Brain microvascular endothelial cell (primary cell): ENCODE data around the gene PAK5.

Experiments used
- DNase-seq: peaks from one replicate; pipeline ENCODE4 v3.0.0-alpha.2; 2020
- H3K27ac ChIP-seq: fragments of 250-450 bp; sonication (Bioruptor Pico); 2 replicates; pipeline ENCODE4 v1.5.1; 2020; ENCODE audit warnings: mild to moderate bottlenecking, moderate library complexity
- H3K27me3 ChIP-seq: fragments of 250-450 bp; sonication (Bioruptor Pico); replicated peaks from 2 replicates; pipeline ENCODE4 v1.5.1; 2020; ENCODE audit warnings: mild to moderate bottlenecking
- H3K36me3 ChIP-seq: fragments of 250-450 bp; sonication (Bioruptor Pico); replicated peaks from 2 replicates; pipeline ENCODE4 v1.5.1; 2020; ENCODE audit warnings: mild to moderate bottlenecking
- H3K4me3 ChIP-seq: 2 replicates; pipeline ENCODE4 v1.5.1; 2011; ENCODE audit warnings: low read depth, mild to moderate bottlenecking, control low read depth, low read length, moderate library complexity
- CTCF ChIP-seq: IDR thresholded peaks from 2 replicates; pipeline ENCODE4 v1.5.1; 2011; ENCODE audit warnings: low read depth, mild to moderate bottlenecking, moderate library complexity, low read length, control low read depth, inconsistent platforms; ENCODE audit errors: missing control alignments
- in situ Hi-C: cut with HindIII; loops from 2 replicates; pipeline ENCODE4 v1.10.0; 2017; ENCODE audit warnings: low sequenced_read_pairs, low pct_ligation_motif_present

The PAK5 gene

GRCh38 chr20:9588706-9589105, 250.2 kb downstream of the PAK5 start:
- DNase-seq: no peak
- in situ Hi-C loops: no loop called here
- no peaks in the 10 kb centered on the region for H3K36me3 ChIP-seq
- TF ChIP-seq CTCF: no peak
- no peak overlapping the region for H3K4me3 ChIP-seq
- no peaks in the 10 kb centered on the region for H3K27me3 ChIP-seq
- H3K27ac ChIP-seq: no peak overlapping the region

GRCh38 chr20:9583151-9583550, 255.7 kb downstream of the PAK5 start:
- Histone ChIP-seq H3K27ac (no peak overlapping the region), H3K4me3 (no peak overlapping the region), H3K36me3 (no peaks in the 10 kb centered on the region), H3K27me3 (no peaks in the 10 kb centered on the region)
- no peak for DNase-seq
- in situ Hi-C loops: no loop called here
- no peak for TF ChIP-seq CTCF

GRCh38 chr20:9582137-9582536, 256.7 kb downstream of the PAK5 start:
- no peak for DNase-seq
- no peak overlapping the region for H3K27ac ChIP-seq
- no peaks in the 10 kb centered on the region for H3K27me3 ChIP-seq
- TF ChIP-seq CTCF: no peak
- in situ Hi-C loops: no loop called here
- no peak overlapping the region for H3K4me3 ChIP-seq
- H3K36me3 ChIP-seq: no peaks in the 10 kb centered on the region

GRCh38 chr20:9581509-9581908, 257.4 kb downstream of the PAK5 start:
- Histone ChIP-seq H3K36me3 (no peaks in the 10 kb centered on the region), H3K27ac (no peak overlapping the region), H3K4me3 (no peak overlapping the region), H3K27me3 (no peaks in the 10 kb centered on the region)
- TF ChIP-seq CTCF: no peak
- in situ Hi-C loops: no loop called here
- DNase-seq: no peak

GRCh38 chr20:9578594-9578993, 260.3 kb downstream of the PAK5 start:
- no peak overlapping the region for H3K27ac ChIP-seq
- H3K4me3 ChIP-seq: no peak overlapping the region
- in situ Hi-C loops: no loop called here
- TF ChIP-seq CTCF: no peak
- no peaks in the 10 kb centered on the region for H3K27me3 ChIP-seq
- no peaks in the 10 kb centered on the region for H3K36me3 ChIP-seq
- DNase-seq: no peak

GRCh38 chr20:9577397-9577796, 261.5 kb downstream of the PAK5 start:
- no peaks in the 10 kb centered on the region for H3K36me3 ChIP-seq
- TF ChIP-seq CTCF: no peak
- no peak for DNase-seq
- H3K27ac ChIP-seq: no peak overlapping the region
- in situ Hi-C loops: no loop called here
- H3K27me3 ChIP-seq: no peaks in the 10 kb centered on the region
- no peak overlapping the region for H3K4me3 ChIP-seq
